LoVo (cell line): Measurements from ENCODE around the gene HTR2C.
"Not testable (repeated sequence)": the region's sequence is repeated elsewhere in the genome, so short reads cannot be mapped to it uniquely, and the experiment has no call there.

Source experiments
- DNase-seq: peaks from one replicate; pipeline ENCODE4 v3.0.0-alpha.2; 2016; ENCODE audit warnings: low spot score

Gene HTR2C

GRCh38 chrX:114712466-114712865 lies 128.6 kb downstream of the HTR2C start:
- DNase-seq = no peak

- DNase-seq = no peak
Observed at GRCh38 chrX:114715096-114715495, 131.2 kb downstream of the HTR2C start.

GRCh38 chrX:114717921-114718320 lies 134.0 kb downstream of the HTR2C start:
- DNase-seq = no peak

GRCh38 chrX:114766541-114766940 lies 182.7 kb downstream of the HTR2C start:
- DNase-seq = no peak

DNA sequence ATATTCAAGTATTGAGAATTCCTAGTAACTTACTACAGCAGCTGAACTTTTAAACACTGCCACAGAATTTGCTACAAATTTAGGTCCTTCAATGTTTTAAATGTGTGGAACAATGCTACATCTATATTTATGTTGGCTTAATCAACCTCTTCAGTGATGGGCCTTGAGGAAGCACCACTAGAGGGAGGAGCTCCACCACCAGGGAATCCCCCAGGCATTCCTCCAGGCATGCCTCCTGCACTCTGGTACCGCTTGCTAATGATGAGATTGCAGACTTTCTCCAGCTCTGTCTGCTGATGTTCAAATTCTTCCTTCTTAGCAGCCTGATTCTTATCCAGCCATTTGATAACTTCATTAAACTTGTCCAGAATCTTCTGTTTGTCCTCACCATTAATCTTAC lies 190.8 kb downstream of the HTR2C start:
- no peak for DNase-seq

GRCh38 chrX:114782925-114783324 lies 199.0 kb downstream of the HTR2C start:
- DNase-seq = no peak

- DNase-seq = no peak
Observed at GRCh38 chrX:114787061-114787460, 203.2 kb downstream of the HTR2C start.

DNA sequence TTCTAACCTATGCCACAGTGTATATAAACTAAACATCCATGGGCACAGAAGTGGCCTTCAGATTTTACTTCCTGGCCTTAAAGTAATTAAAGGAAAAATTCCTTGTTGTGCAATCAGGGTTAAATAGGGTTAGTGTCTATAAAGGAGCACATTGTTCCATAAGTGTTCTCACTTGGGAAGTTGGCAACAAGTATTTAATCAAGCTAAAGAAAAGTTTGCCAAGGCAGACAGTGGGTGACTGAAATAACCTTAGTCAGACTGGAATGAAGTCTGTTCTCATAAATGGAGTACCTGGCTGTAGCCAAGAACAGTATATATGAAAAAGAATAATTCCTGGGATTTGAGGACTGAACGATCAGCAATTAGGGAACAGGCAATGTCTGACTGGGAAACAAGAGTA lies 213.6 kb downstream of the HTR2C start:
- no peak for DNase-seq

DNA sequence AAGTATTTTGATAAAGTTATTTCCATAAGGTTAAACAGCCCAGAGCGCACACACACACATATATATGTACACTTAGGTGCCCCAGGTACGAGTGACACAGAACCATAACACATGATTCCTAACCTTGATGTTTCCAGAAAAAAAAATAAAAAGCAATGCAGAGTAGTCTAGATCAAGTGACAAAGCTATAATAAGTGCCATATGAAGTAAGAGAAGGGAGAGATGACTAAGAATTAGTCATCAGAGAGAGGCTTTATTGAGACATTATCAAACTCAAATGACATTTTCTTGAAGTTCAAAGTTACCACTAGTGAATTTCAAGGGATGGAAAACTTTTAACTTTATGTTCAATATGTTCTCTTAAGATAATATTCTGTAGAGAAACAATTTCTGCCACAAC lies 215.0 kb downstream of the HTR2C start:
- DNase-seq = peak; percentile 19

- no peak for DNase-seq
Observed at GRCh38 chrX:114800719-114801118, 216.8 kb downstream of the HTR2C start.

GRCh38 chrX:114819509-114819908 lies 235.6 kb downstream of the HTR2C start:
- DNase-seq = no peak

- DNase-seq = no peak
Observed at GRCh38 chrX:114841051-114841450, 257.2 kb downstream of the HTR2C start.

GRCh38 chrX:114842181-114842580 lies 258.3 kb downstream of the HTR2C start:
- DNase-seq = no peak

DNA sequence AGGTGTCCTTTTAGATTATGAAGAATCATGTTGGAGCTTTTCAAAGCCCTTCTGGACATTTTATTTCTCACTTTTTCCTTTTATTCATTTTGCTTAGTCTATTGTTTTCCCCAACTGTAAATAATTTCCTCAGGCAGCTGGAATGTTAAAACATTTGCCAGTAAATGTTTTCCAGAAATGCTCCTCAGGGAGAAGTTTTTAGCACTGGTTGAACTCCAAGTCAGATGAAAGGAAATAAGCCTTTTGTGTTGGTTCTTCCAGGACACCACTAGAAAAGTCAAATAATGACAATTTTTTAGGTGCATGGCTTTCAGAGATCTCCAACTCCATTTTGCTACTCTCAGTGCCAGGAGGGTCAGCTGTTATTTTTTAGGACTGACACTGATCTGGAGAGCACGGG lies 305.6 kb downstream of the HTR2C start:
- no peak for DNase-seq

- no peak for DNase-seq
Observed at GRCh38 chrX:114903618-114904017, 319.7 kb downstream of the HTR2C start.

DNA sequence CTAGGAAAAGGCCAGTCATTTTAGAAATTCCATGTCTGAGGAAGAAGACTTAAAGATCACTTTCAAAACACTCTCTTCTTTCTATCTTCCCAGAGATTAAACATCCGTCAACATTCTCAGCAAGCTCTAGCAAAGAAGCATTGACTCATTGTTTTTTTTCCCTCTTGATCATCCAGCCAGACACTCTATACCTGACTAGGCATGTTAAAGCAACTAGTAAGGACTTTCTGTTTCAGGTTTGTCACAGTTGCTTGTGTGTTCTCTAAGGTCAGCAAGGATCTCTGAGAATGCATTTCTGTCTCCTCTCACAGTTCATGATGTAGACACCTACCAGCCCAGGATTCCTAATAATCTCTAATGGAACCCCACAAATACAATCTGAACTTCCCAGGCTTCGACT lies 321.4 kb downstream of the HTR2C start:
- no peak for DNase-seq

DNA sequence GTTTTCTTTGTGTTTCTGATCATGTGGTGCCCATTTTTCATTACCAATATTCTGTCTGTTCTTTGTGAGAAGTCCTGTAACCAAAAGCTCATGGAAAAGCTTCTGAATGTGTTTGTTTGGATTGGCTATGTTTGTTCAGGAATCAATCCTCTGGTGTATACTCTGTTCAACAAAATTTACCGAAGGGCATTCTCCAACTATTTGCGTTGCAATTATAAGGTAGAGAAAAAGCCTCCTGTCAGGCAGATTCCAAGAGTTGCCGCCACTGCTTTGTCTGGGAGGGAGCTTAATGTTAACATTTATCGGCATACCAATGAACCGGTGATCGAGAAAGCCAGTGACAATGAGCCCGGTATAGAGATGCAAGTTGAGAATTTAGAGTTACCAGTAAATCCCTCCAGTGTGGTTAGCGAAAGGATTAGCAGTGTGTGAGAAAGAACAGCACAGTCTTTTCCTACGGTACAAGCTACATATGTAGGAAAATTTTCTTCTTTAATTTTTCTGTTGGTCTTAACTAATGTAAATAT lies 323.2 kb downstream of the HTR2C start:
- no peak for DNase-seq

- no peak for DNase-seq
Observed at GRCh38 chrX:114924423-114924822, 340.5 kb downstream of the HTR2C start.

- DNase-seq = no peak
Observed at GRCh38 chrX:114924856-114925255, 341.0 kb downstream of the HTR2C start.

- DNase-seq = no peak
Observed at GRCh38 chrX:114930227-114930626, 346.3 kb downstream of the HTR2C start.

DNA sequence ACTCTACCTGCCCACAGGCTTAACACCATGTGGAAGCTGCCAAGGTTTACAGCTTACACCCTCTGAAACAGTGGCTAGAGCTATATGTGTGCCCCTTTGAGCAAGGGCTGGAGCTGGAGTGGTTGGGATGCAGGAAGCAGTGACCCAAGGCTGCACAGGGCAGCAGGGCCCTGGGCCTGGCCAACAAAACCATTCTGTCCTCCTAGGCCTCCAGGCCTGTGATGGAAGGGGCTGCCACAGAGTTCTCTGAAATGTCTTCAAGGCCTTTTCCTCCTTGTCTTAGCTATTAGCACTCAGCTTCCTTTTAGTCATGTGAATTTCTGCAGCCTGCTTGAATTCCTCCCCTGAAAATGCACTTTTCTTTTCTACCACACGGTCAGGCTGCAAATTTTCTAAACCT lies 348.7 kb downstream of the HTR2C start:
- no peak for DNase-seq

DNA sequence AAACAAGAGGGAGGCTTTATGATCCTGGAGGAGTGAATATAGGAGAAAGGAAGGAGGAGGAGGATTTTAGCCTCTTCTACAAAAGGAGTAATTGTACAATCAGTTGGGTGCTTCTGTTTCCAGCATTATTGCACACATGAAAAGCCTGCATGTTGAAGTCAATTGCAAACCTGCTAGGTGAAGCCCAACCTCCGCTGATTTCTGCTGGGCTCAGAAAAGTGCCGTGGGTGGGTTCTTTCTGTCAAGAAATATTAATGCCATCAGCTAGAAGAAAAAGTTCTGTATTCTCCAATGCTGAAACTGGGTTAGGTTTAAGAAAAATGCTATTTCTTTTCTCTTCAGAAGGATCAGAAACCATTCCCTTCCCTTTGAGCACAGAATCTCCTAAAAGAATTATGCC lies 349.4 kb downstream of the HTR2C start:
- DNase-seq = not testable (repeated sequence)

- DNase-seq = not testable (repeated sequence)
Observed at GRCh38 chrX:114937090-114937489, 353.2 kb downstream of the HTR2C start.

GRCh38 chrX:114952696-114953095 lies 368.8 kb downstream of the HTR2C start:
- DNase-seq = no peak
